Natural killer cell treated with Interleukin-12 subunit alpha and Interleukin-12 subunit beta and Interleukin-15 and Interleukin-18, amount 100 ng/mL, for 72 hours (primary cell): Measurements from ENCODE around the gene MED26. TPM values are rescaled to one million over a fixed set of nuclear protein-coding genes. Genes with fewer than 3 reads are reported as not detected.
"Not testable (repeated sequence)": the region's sequence is repeated elsewhere in the genome, so short reads cannot be mapped to it uniquely, and the experiment has no call there.

ENCODE experiments used
- ATAC-seq, 2 donors: fragments of 150-1000 bp; cut with Tn5 transposase in 1 of 2; sonication (Bioruptor Pico), chemical (Tn5 transposase) in 1 of 2; 2 replicates each; pipeline ENCODE4 v1.10.0; 2021
- DNase-seq: peaks from one replicate; pipeline ENCODE4 v3.0.0; 2022; ENCODE audit warnings: low spot score
- H3K27ac Mint-ChIP-seq, 2 donors: 1 replicate in 1 of 2; 2 replicates in 1 of 2; pipeline ENCODE4 v1.8.0; 2022; ENCODE audit warnings: mixed read lengths in 2 of 2, mild to moderate bottlenecking in 1 of 2, moderate library complexity in 1 of 2
- H3K27me3 Mint-ChIP-seq, 2 donors: 1 replicate in 1 of 2; 2 replicates in 1 of 2; pipeline ENCODE4 v1.8.0; 2022; ENCODE audit warnings: mixed read lengths in 2 of 2
- H3K36me3 Mint-ChIP-seq: one replicate; pipeline ENCODE4 v1.8.0; 2022; ENCODE audit warnings: mixed read lengths
- H3K4me1 Mint-ChIP-seq, 2 donors: 1 replicate in 1 of 2; 2 replicates in 1 of 2; pipeline ENCODE4 v1.8.0; 2022; ENCODE audit warnings: low read depth in 2 of 2, mixed read lengths in 2 of 2, mild to moderate bottlenecking in 1 of 2
- H3K4me3 Mint-ChIP-seq: one replicate; pipeline ENCODE4 v1.8.0; 2022; ENCODE audit warnings: mixed read lengths
- H3K9me3 Mint-ChIP-seq: 2 replicates; pipeline ENCODE4 v1.8.0; 2022; ENCODE audit warnings: mixed read lengths
- total RNA-seq, 2 donors: library from RNA; stranded (reverse); gene quantifications; one replicate each; pipeline ENCODE4 v1.2.3, GENCODE V29; 2022

The MED26 gene
- total RNA-seq, 2 donors from 2014 or later: 15.5 to 28.1 TPM

DNA sequence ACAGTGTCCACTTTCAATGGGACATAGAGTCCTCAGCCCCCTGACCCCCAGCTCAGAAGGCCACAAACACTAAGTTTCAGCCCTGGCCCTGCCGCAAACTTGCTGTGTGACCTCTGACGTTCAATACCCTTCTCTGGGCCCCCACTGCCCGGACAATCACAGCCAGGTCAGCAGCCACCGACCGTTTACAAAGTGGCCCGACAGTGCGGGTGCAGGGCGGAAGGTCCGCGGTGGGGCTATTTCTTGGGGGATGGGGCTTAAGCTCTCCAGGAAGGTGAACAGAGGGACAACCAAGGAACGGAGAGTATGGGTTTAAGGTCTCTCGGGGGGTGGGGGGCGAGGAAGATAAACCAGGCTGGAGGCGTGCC is 31.4 kb upstream of the MED26 start:
- peaks cover 5% of the 10 kb centered on the region for H3K36me3 Mint-ChIP-seq
- peak overlapping the region; percentile 81 to 98 for H3K27ac Mint-ChIP-seq
- no peaks in the 10 kb centered on the region for H3K27me3 Mint-ChIP-seq
- H3K9me3 Mint-ChIP-seq: no peaks in the 10 kb centered on the region
- ATAC-seq: no peak
- peaks cover 18 to 31% of the 10 kb centered on the region in 2 donors for H3K4me1 Mint-ChIP-seq
- DNase-seq: no peak
- peak overlapping the region; percentile 89 for H3K4me3 Mint-ChIP-seq

GRCh38 chr19:16657384-16657783 is 29.4 kb upstream of the MED26 start:
- Mint-ChIP-seq H3K4me1 (peaks cover 18 to 38% of the 10 kb centered on the region in 2 donors), H3K27me3 (no peaks in the 10 kb centered on the region), H3K27ac (no peak overlapping the region), H3K4me3 (peak overlapping the region; percentile 17), H3K36me3 (peaks cover 15% of the 10 kb centered on the region), H3K9me3 (no peaks in the 10 kb centered on the region)
- ATAC-seq: no peak
- DNase-seq: no peak

- DNase-seq: no peak
- Mint-ChIP-seq H3K9me3 (no peaks in the 10 kb centered on the region), H3K36me3 (peaks cover 24% of the 10 kb centered on the region), H3K27ac (no peak overlapping the region), H3K4me3 (no peak overlapping the region), H3K4me1 (peaks cover 18 to 42% of the 10 kb centered on the region in 2 donors), H3K27me3 (no peaks in the 10 kb centered on the region)
- ATAC-seq: no peak
These were observed 27.7 kb upstream of the MED26 start for GRCh38 chr19:16655727-16656126.

GRCh38 chr19:16654627-16655026 is 26.6 kb upstream of the MED26 start:
- Mint-ChIP-seq H3K9me3 (no peaks in the 10 kb centered on the region), H3K36me3 (peaks cover 24% of the 10 kb centered on the region), H3K27me3 (no peaks in the 10 kb centered on the region), H3K4me3 (no peak overlapping the region), H3K27ac (peak overlapping the region in 1 of 2 donors; percentile 48), H3K4me1 (peaks cover 18 to 47% of the 10 kb centered on the region in 2 donors)
- ATAC-seq: no peak
- DNase-seq: no peak

- Mint-ChIP-seq H3K27me3 (no peaks in the 10 kb centered on the region), H3K4me3 (no peak overlapping the region), H3K9me3 (no peaks in the 10 kb centered on the region), H3K27ac (peak overlapping the region in 1 of 2 donors; percentile 48), H3K4me1 (peaks cover 18 to 45% of the 10 kb centered on the region in 2 donors), H3K36me3 (peaks cover 24% of the 10 kb centered on the region)
- ATAC-seq (peak in 1 of 2 donors; percentile 41), DNase-seq (no peak)
These were observed 26.1 kb upstream of the MED26 start for GRCh38 chr19:16654140-16654539.

DNA sequence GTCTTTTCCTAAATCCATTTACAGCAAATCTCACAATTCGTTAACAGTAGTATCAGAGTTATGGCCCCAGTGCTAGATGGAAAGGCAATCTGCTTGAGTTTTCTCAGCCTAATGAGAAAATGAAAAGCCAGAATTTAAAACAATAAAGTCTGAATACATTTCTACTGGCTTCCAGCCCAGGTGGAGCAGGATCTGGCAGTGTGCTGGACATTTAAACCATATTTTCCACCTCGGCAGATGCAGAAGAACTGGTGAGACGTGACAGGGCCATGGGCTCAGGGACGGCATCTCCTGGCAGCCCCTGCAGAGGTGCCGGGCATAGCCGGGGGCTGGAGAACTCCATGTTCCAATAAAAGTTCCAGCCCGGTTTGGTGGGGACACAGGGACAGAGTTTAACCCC is 24.9 kb upstream of the MED26 start:
- no peak for ATAC-seq
- peak overlapping the region in 1 of 2 donors; percentile 34 for H3K27ac Mint-ChIP-seq
- no peaks in the 10 kb centered on the region for H3K27me3 Mint-ChIP-seq
- peaks cover 6 to 35% of the 10 kb centered on the region in 2 donors for H3K4me1 Mint-ChIP-seq
- H3K4me3 Mint-ChIP-seq: no peak overlapping the region
- DNase-seq: no peak
- no peaks in the 10 kb centered on the region for H3K9me3 Mint-ChIP-seq
- H3K36me3 Mint-ChIP-seq: peaks cover 19% of the 10 kb centered on the region

GRCh38 chr19:16651421-16652188 is 23.6 kb upstream of the MED26 start:
- H3K27me3 Mint-ChIP-seq, ATAC-seq, H3K9me3 Mint-ChIP-seq, DNase-seq, H3K4me3 Mint-ChIP-seq, H3K27ac Mint-ChIP-seq: not testable (repeated sequence)
- Mint-ChIP-seq H3K36me3 (peaks cover 19% of the 10 kb centered on the region), H3K4me1 (peaks cover 0 to 29% of the 10 kb centered on the region in 2 donors)

DNA sequence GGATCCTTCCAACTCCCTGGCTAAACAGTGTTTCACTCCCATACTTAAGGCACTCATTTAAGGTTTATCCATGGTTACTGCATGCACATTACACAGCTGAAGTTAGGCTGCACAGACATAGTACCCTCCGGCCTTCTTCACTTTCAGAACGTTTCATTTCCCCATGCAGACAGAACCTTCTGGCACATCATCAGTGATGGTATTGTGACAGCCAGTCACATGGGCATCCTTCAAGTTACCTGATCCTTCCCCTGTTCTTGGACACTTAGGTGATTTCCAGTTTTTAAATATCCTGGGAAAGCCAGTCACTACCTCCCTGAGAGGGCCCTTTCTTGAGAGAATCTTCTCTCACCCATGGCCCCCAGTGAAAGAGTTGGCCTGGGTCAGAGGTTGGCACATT is 22.8 kb upstream of the MED26 start:
- H3K36me3 Mint-ChIP-seq: peaks cover 19% of the 10 kb centered on the region

GRCh38 chr19:16649734-16650133 is 21.7 kb upstream of the MED26 start:
- H3K4me3 Mint-ChIP-seq: no peak overlapping the region
- H3K27me3 Mint-ChIP-seq: no peaks in the 10 kb centered on the region
- no peak for ATAC-seq
- peaks cover 19% of the 10 kb centered on the region for H3K36me3 Mint-ChIP-seq
- H3K4me1 Mint-ChIP-seq: peaks cover 0 to 22% of the 10 kb centered on the region in 2 donors
- no peak overlapping the region for H3K27ac Mint-ChIP-seq
- DNase-seq: no peak
- no peaks in the 10 kb centered on the region for H3K9me3 Mint-ChIP-seq

More for the DNA sequence above, 22.8 kb upstream of the MED26 start:
- no peaks in the 10 kb centered on the region for H3K9me3 Mint-ChIP-seq
- DNase-seq (no peak), ATAC-seq (no peak)
- peaks cover 0 to 22% of the 10 kb centered on the region in 2 donors for H3K4me1 Mint-ChIP-seq
- no peak overlapping the region for H3K27ac Mint-ChIP-seq
- H3K4me3 Mint-ChIP-seq: no peak overlapping the region
- H3K27me3 Mint-ChIP-seq: no peaks in the 10 kb centered on the region

DNA sequence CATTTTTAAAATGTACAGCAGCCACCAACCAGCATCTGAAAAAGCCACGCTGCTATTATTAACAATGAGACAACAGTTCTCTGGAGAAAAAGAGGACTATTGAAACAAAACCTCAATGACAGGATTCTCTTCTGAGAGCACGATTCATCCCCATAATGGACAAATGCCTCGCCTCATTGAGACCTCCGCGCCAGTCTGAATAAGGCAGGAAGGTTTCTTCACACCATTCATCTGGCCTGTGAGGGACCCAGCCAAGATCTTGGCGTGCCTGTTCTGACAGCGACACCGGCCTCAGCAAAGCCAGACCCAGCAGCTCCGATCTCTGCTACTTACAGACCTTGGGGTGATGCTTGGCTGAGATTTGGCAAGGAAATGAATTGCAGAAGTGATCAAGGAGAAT is 17.1 kb upstream of the MED26 start:
- Mint-ChIP-seq H3K27me3 (no peaks in the 10 kb centered on the region), H3K9me3 (no peaks in the 10 kb centered on the region), H3K4me3 (no peak overlapping the region), H3K27ac (no peak overlapping the region), H3K36me3 (peaks cover 4% of the 10 kb centered on the region), H3K4me1 (peaks cover 0 to 15% of the 10 kb centered on the region in 2 donors)
- DNase-seq (no peak), ATAC-seq (no peak)

DNA sequence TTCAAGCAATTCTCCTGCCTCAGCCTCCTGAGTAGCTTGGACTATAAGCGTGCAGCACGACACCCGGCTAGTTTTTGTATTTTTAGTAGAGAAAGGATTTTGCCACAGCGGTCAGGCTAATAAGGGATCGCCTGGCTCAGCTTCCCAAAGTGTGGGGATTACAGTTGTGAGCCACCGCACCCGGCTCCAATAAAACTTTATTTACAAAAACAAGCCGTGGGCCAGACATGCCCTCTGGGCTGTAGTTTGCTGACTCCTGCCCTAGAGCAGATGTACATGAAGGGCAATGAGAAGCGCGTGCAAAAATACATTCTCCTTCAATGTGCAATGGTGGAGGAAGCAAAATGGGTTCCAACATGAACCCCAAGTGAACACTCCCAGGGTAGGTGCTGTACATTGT is 13.7 kb upstream of the MED26 start:
- no peak for ATAC-seq
- H3K4me3 Mint-ChIP-seq: no peak overlapping the region
- H3K4me1 Mint-ChIP-seq: peaks cover 0 to 20% of the 10 kb centered on the region in 2 donors

DNA sequence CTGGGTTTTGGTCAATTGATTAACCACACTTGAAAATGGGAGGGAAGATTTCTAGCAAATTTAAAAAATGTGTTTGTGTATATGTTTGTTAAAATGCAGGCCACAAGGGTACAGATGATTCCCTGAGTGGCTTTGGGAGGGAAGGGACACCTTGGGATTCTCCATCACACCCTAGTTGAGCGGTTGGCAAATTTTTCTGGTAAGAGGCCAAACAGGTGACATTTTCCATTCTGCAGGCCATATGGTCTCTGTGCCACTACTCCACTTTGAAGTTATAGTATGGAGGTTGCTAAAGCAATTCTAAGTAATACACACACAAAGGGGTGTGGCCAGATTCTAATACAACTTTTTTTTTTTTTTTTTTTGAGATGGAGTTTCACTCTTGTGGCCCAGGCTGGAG is 12.9 kb upstream of the MED26 start:
- Mint-ChIP-seq H3K4me1 (peaks cover 0 to 20% of the 10 kb centered on the region in 2 donors), H3K27me3 (no peaks in the 10 kb centered on the region), H3K4me3 (no peak overlapping the region), H3K9me3 (no peaks in the 10 kb centered on the region), H3K27ac (no peak overlapping the region), H3K36me3 (peaks cover 4% of the 10 kb centered on the region)
- DNase-seq (no peak), ATAC-seq (no peak)

More for the DNA sequence above, 13.7 kb upstream of the MED26 start:
- no peak for DNase-seq
- no peaks in the 10 kb centered on the region for H3K9me3 Mint-ChIP-seq
- H3K36me3 Mint-ChIP-seq: peaks cover 4% of the 10 kb centered on the region
- no peak overlapping the region for H3K27ac Mint-ChIP-seq
- H3K27me3 Mint-ChIP-seq: no peaks in the 10 kb centered on the region

DNA sequence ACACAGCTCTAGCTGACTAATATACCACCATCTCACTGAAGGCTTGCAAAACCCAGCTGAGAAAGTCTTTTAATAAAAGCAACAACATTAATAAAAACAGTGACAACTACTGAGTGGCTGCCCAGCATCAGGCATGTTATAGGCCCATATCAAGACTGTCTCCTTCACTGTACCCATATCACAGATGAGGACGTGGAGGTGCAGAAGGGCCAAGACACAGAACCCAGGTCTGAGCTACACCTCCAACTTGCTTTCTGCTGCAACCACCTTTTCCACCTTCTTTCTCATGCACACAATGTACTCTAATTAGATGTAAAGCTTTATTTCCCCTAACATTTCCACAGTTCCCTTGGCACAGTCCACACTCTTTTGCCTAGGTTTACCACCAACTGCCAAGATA is 10.7 kb upstream of the MED26 start:
- no peak for ATAC-seq
- Mint-ChIP-seq H3K27me3 (no peaks in the 10 kb centered on the region), H3K36me3 (peaks cover 4% of the 10 kb centered on the region), H3K9me3 (no peaks in the 10 kb centered on the region), H3K4me1 (peaks cover 0 to 18% of the 10 kb centered on the region in 2 donors), H3K4me3 (no peak overlapping the region), H3K27ac (no peak overlapping the region)
- DNase-seq: no peak

- Mint-ChIP-seq H3K4me1 (peaks cover 0 to 15% of the 10 kb centered on the region in 2 donors), H3K27me3 (no peaks in the 10 kb centered on the region), H3K27ac (no peak overlapping the region), H3K9me3 (no peaks in the 10 kb centered on the region), H3K4me3 (no peak overlapping the region), H3K36me3 (peaks cover 4% of the 10 kb centered on the region)
- DNase-seq (no peak), ATAC-seq (no peak)
These were observed 9.5 kb upstream of the MED26 start for GRCh38 chr19:16637535-16637934.
